Fibroblast of lung (primary cell): ENCODE data around the gene MYEOV. TPM values are rescaled to one million over a fixed set of nuclear protein-coding genes. Genes with fewer than 3 reads are reported as not detected.
A peak's percentile ranks its signal among the peaks of the same experiment; 100 is the strongest.

Experiments used
- DNase-seq, 2 donors: peaks; one replicate each; pipeline versions ENCODE4 v3.0.0 to v3.0.0-alpha.2; 2010; ENCODE audit warnings: low read depth in 2 of 2
- H2AFZ ChIP-seq: 2 replicates; pipeline ENCODE4 v1.5.1; 2012; ENCODE audit warnings: low read length, control low read depth, inconsistent platforms
- H3K27ac ChIP-seq: 2 replicates; pipeline ENCODE4 v1.5.1; 2011; ENCODE audit warnings: low read length, control low read depth; ENCODE audit not compliant: insufficient read depth
- H3K27me3 ChIP-seq: 2 replicates; pipeline ENCODE4 v1.5.1; 2011; ENCODE audit warnings: mild to moderate bottlenecking, low read length; ENCODE audit not compliant: control insufficient read depth, insufficient read depth
- H3K36me3 ChIP-seq: 2 replicates; pipeline ENCODE4 v1.5.1; 2011; ENCODE audit warnings: low read length; ENCODE audit not compliant: control insufficient read depth, insufficient read depth
- H3K4me1 ChIP-seq: 2 replicates; pipeline ENCODE4 v1.5.1; 2011; ENCODE audit warnings: low read length; ENCODE audit not compliant: control insufficient read depth, insufficient read depth; ENCODE audit errors: extremely low read depth
- H3K4me2 ChIP-seq: 2 replicates; pipeline ENCODE4 v1.5.1; 2011; ENCODE audit warnings: low read length, control low read depth; ENCODE audit not compliant: insufficient read depth; ENCODE audit errors: extremely low read depth
- H3K4me3 ChIP-seq, 4 experiments: fragments of 200-600 bp in 1 of 4; sonication (generic) in 1 of 4; replicated peaks in 1 of 4; 2 replicates each; pipeline ENCODE4 v1.5.1; 2011 to 2016; ENCODE audit warnings: low read length in 4 of 4, low read depth in 3 of 4, mild to moderate bottlenecking in 3 of 4, control low read depth in 2 of 4, inconsistent platforms in 1 of 4, mixed read lengths in 1 of 4; ENCODE audit not compliant: insufficient read depth in 1 of 4; ENCODE audit errors: control extremely low read depth in 1 of 4
- H3K79me2 ChIP-seq: 2 replicates; pipeline ENCODE4 v1.5.1; 2012; ENCODE audit warnings: mild to moderate bottlenecking, low read length, inconsistent platforms; ENCODE audit not compliant: control insufficient read depth, insufficient read depth
- H3K9ac ChIP-seq: 2 replicates; pipeline ENCODE4 v1.5.1; 2011; ENCODE audit warnings: mild to moderate bottlenecking, low read length, control low read depth; ENCODE audit not compliant: insufficient read depth
- H3K9me3 ChIP-seq: 2 replicates; pipeline ENCODE4 v1.5.1; 2012; ENCODE audit warnings: low read depth, low read length; ENCODE audit not compliant: control insufficient read depth, insufficient read depth
- H4K20me1 ChIP-seq: 2 replicates; pipeline ENCODE4 v1.5.1; 2011; ENCODE audit warnings: low read length; ENCODE audit not compliant: control insufficient read depth, insufficient read depth; ENCODE audit errors: extremely low read depth
- EZH2 ChIP-seq: IDR thresholded peaks from 2 replicates; pipeline ENCODE4 v1.5.1; 2012; ENCODE audit warnings: low read length, control low read depth, mild to moderate bottlenecking; ENCODE audit errors: missing control alignments
- polyA plus RNA-seq, 2 donors: library from polyadenylated mRNA; depleted of rRNA in 1 of 2; stranded (reverse) in 1 of 2; unstranded in 1 of 2; fragments of >200 nt; gene quantifications; 2 replicates each; pipeline ENCODE4 v1.2.1, GENCODE V29; 2011 to 2012; ENCODE audit warnings: missing spikeins in 1 of 2
- total RNA-seq: library from RNA; depleted of rRNA; stranded (reverse); fragments of >200 nt; gene quantifications from 2 replicates; pipeline ENCODE4 v1.2.1, GENCODE V29; 2014
- TF ChIP-seq, protein P1 (sequence below), 2 donors: IDR thresholded peaks in 1 of 2; conservative IDR thresholded peaks in 1 of 2; 1 replicate in 1 of 2; 2 replicates in 1 of 2; pipeline ENCODE4 v1.5.1; 2011 to 2012; ENCODE audit warnings: low read length in 2 of 2, control low read depth in 1 of 2, inconsistent platforms in 1 of 2, low read depth in 1 of 2, mild to moderate bottlenecking in 1 of 2

The MYEOV gene
- total and polyA plus RNA-seq, 2 donors (not counting 1 experiment from before 2014, with no cell fraction given): 1.2 to 7.3 TPM

DNA sequence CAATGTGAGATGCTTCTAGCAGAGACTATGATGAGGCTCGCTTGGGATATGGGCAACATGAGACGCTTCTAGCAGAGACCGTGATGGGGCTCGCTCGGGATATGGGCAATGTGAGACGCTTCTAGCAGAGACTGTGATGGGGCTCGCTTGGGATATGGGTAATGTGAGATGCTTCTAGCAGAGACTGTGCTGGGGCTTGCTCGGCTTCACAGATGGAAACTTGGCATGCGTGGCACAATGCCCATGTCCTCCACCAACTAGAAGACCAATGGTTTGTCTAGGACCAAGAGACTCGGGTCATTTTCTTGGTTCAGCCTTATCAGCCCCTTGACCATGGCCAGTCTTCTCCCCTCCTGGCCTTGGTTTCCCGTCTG, 7.1 kb downstream of the MYEOV start:
- H3K27me3 ChIP-seq: no peaks in the 10 kb centered on the region
- peak overlapping the region; percentile 94 for H3K27ac ChIP-seq
- no peaks in the 10 kb centered on the region for H3K9me3 ChIP-seq
- H3K4me2 ChIP-seq: no peak overlapping the region
- DNase-seq: no peak
- H3K79me2 ChIP-seq: peaks cover 24% of the 10 kb centered on the region
- H4K20me1 ChIP-seq: no peaks in the 10 kb centered on the region
- TF ChIP-seq, protein P1, sequence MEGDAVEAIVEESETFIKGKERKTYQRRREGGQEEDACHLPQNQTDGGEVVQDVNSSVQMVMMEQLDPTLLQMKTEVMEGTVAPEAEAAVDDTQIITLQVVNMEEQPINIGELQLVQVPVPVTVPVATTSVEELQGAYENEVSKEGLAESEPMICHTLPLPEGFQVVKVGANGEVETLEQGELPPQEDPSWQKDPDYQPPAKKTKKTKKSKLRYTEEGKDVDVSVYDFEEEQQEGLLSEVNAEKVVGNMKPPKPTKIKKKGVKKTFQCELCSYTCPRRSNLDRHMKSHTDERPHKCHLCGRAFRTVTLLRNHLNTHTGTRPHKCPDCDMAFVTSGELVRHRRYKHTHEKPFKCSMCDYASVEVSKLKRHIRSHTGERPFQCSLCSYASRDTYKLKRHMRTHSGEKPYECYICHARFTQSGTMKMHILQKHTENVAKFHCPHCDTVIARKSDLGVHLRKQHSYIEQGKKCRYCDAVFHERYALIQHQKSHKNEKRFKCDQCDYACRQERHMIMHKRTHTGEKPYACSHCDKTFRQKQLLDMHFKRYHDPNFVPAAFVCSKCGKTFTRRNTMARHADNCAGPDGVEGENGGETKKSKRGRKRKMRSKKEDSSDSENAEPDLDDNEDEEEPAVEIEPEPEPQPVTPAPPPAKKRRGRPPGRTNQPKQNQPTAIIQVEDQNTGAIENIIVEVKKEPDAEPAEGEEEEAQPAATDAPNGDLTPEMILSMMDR (conservative IDR thresholded peaks at IDR 0.05 in 1 of 2, IDR thresholded peaks at IDR 0.05 in 1 of 2; ENCODE audit: low read depth in 1 of 2, low read length in 2 of 2): no peak
- TF ChIP-seq EZH2: no peak
- peaks cover 55% of the 10 kb centered on the region for H3K4me1 ChIP-seq
- no peak overlapping the region for H3K9ac ChIP-seq
- no peak overlapping the region for H2AFZ ChIP-seq
- H3K36me3 ChIP-seq: no peaks in the 10 kb centered on the region
- no peak overlapping the region for H3K4me3 ChIP-seq

DNA sequence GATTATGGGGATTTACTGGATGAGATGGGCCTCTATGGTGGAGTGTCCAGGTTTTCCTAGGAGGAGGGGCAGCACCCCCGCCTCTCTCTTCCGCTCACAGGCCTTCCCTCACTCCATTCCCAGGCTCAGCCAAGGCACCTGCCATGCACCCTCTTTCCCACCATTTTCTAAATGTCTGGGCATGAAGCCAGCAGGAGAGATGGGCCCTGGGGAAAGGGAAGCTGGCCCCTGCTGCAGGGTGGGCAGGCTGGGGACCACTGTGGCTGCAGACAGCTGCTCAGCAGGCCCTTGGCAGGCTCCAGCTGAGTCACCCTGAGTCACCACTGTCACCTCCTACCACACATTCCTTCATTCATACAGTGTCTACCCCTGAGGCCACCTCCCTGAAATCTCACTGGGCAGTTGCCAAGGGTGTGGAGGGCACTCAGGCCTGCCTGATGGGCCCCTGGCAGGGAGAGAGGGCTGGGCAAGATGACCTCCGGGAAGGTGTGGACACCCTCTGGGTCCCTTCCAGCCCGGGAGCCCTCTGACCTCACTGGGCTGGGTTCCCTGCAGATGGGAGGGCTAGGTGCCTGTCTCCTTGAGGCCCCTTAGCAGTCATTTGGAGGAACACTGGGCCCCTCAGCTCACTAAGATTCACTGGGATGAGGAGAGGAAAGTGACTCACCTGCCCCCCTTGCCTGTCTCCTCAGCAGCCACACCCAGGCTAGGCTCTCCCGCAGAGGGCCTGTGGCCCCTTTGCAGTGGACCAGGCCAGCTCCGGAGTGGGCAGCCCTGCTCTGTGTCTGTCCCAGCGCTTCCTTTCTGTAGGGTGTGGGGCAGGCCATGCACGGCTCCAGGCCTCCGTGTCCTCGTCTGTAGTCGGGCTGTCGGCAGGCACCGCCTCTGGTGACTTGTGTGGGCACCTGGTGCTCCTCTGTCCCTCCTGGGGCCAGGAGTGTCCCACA, 7.8 kb downstream of the MYEOV start:
- Histone ChIP-seq H4K20me1 (no peaks in the 10 kb centered on the region), H2AFZ (no peak overlapping the region), H3K9me3 (no peaks in the 10 kb centered on the region), H3K9ac (peak overlapping the region; percentile 46), H3K27me3 (no peaks in the 10 kb centered on the region), H3K79me2 (peaks cover 24% of the 10 kb centered on the region), H3K27ac (peak overlapping the region; percentile 94), H3K4me3 (no peak overlapping the region), H3K4me2 (peak overlapping the region; percentile 4), H3K4me1 (peaks cover 49% of the 10 kb centered on the region), H3K36me3 (no peaks in the 10 kb centered on the region)
- TF ChIP-seq, protein P1 (conservative IDR thresholded peaks at IDR 0.05 in 1 of 2, IDR thresholded peaks at IDR 0.05 in 1 of 2; ENCODE audit: low read depth in 1 of 2, low read length in 2 of 2): no peak
- no peak for TF ChIP-seq EZH2
- DNase-seq: peak; percentile 72 to 91

DNA sequence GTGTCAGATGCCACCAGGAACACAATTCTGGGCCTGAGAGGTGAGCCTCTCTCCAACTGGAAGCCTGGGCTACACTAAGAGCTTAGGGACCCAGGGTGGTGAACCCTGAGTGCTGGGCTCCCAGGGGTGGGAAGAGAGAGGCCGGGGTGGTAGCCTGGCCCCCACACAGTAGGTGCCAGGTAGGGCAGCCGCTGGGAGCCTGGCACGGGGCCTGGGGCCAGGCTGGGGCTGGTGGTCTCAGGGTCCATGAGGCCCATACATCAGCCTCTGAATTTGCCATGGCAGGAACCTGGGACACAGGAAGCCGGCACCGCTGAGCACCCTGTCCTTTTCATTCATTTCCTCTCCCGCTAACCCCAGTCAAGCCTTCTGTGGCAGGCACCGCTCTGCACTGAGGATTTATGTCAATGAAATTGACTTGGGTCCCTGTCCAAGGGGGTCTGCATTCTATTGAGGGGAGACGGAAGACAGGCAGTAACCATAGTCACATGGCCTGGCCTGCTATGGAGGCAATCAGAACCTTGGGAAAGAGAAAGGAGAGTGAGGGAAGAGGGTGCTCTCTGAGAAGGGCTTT, 8.6 kb downstream of the MYEOV start:
- Histone ChIP-seq H3K27me3 (no peaks in the 10 kb centered on the region), H3K4me2 (no peak overlapping the region), H3K79me2 (peaks cover 24% of the 10 kb centered on the region), H3K9ac (peak overlapping the region; percentile 46), H4K20me1 (no peaks in the 10 kb centered on the region), H3K4me1 (peaks cover 45% of the 10 kb centered on the region), H3K36me3 (no peaks in the 10 kb centered on the region), H3K9me3 (no peaks in the 10 kb centered on the region), H3K27ac (peak overlapping the region; percentile 94), H2AFZ (no peak overlapping the region), H3K4me3 (no peak overlapping the region)
- TF ChIP-seq EZH2: no peak
- TF ChIP-seq, protein P1 (conservative IDR thresholded peaks at IDR 0.05 in 1 of 2, IDR thresholded peaks at IDR 0.05 in 1 of 2; ENCODE audit: low read depth in 1 of 2, low read length in 2 of 2): no peak
- no peak for DNase-seq
